ENCODE measurements around the gene LHFPL3. TPM values are rescaled to one million over a fixed set of nuclear protein-coding genes. Genes with fewer than 3 reads are reported as not detected.

The LHFPL3 gene
- polyA plus RNA-seq, 1 experiment: not detected

DNA sequence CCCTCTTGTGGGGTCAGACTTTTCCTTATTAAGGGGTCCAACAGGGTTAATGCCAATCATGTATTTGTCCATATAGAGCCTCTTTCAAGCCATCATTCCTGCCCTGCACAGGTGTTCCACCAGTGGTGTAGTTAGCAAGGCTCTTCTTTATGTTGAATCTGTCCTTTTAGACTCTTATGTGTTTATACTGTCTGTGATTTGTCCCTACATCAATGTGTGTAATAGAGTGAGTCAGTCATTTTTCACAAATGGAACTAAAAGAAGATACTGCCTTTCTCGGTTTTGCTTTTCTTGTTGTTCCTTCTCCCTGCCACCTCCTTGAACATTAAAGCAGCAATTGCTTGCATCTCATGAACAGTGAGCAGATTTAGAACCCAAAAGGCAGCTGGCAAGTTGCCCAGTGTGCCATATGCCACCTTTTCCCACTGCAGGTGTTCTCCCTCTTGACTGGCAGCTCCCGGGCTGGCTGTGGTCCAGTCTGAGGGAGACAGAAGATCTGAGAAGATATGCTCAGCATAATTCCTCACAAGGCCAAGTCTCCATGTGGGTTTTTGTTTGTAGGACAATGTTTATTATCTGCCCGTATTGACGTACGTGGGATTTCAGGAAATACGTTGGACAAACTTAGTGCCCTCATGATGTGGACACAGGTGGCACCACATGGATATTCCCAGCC is 154.1 kb downstream of the LHFPL3 start:
- POLR2A ChIA-PET: no interaction called here
- Histone ChIP-seq H3K4me3 (ENCODE audit: low read depth, low read length) (no peak overlapping the region), H3K36me3 (ENCODE audit: control insufficient read depth, insufficient read depth, low read length) (no peaks in the 10 kb centered on the region), H3K27me3 (ENCODE audit: control insufficient read depth, insufficient read depth, low read length) (no peaks in the 10 kb centered on the region)
- TF ChIP-seq, protein P1, sequence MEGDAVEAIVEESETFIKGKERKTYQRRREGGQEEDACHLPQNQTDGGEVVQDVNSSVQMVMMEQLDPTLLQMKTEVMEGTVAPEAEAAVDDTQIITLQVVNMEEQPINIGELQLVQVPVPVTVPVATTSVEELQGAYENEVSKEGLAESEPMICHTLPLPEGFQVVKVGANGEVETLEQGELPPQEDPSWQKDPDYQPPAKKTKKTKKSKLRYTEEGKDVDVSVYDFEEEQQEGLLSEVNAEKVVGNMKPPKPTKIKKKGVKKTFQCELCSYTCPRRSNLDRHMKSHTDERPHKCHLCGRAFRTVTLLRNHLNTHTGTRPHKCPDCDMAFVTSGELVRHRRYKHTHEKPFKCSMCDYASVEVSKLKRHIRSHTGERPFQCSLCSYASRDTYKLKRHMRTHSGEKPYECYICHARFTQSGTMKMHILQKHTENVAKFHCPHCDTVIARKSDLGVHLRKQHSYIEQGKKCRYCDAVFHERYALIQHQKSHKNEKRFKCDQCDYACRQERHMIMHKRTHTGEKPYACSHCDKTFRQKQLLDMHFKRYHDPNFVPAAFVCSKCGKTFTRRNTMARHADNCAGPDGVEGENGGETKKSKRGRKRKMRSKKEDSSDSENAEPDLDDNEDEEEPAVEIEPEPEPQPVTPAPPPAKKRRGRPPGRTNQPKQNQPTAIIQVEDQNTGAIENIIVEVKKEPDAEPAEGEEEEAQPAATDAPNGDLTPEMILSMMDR (IDR thresholded peaks at IDR 0.05; ENCODE audit: insufficient read depth, low read depth, low read length): no peak
- CTCF ChIA-PET: no interaction called here
- no peak for DNase-seq (ENCODE audit: low read depth)

DNA sequence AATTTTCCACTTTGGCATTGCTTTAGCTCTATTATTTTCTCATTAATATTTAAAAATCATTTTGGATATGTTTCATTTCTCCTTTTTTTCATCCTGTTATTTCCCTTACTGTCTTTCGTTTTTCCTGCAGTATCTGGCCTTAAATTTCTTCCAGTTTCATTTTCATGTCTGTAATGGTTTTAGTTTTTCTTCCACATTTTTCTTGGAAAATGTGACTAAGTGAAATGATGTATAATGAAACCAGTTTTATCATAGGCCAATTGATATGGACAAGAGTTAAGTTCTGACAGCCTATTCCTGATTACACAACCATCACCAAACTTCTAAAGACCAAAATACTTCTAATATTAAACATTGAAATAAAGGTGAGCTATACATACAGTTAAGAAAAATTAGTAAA is 158.5 kb downstream of the LHFPL3 start:
- no peak overlapping the region for H3K4me3 ChIP-seq (ENCODE audit: low read depth, low read length)
- no peaks in the 10 kb centered on the region for H3K36me3 ChIP-seq (ENCODE audit: control insufficient read depth, insufficient read depth, low read length)
- CTCF ChIA-PET: no interaction called here
- TF ChIP-seq, protein P1 (IDR thresholded peaks at IDR 0.05; ENCODE audit: insufficient read depth, low read depth, low read length): no peak
- POLR2A ChIA-PET: no interaction called here
- DNase-seq (ENCODE audit: low read depth): no peak
- no peaks in the 10 kb centered on the region for H3K27me3 ChIP-seq (ENCODE audit: control insufficient read depth, insufficient read depth, low read length)

DNA sequence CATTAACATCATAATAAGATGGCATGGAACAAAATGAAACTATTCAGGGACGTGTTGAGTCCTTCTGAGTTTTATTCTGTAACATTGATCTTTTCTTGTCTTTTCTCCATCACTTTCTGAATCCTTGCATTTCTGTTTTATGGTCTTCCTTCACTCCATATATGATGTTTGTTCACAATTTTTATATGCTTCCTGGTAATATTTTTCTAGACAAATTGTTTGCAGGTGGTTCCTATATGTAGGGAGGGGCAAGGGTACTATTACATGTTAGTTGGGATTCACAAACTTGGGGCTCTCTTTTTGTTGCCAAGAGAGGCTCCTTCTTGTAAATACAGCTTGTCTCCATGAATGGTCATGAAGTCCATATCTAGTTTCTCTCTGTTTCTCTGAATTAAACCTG is 159.2 kb downstream of the LHFPL3 start:
- CTCF ChIA-PET: no interaction called here

DNA sequence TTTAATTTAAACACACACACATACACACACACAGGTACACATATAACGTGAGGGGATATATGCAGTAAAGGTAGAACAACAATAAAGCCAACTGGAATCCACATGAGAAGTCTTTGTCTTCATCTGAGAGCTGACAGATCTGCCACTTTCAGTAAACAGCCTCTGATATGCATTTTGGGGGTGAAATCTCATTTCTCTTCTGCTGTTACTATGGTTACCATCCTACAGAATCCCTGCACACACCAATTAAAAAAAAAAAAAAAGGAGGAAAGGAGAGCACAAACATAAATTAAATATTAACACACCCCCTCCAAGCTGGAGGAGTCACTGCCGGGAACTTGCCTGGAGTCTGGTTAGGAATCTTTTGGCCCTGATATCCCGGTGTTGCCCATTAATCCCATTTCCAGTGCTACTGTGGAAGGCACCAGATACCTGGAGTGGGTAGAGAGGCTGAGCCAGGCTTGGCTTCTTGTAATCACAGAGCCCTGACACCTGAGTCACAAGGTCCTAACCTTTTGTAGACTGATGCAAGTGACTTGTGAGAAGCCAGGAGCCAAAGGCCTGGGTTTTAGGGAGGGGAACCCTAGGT is 169.1 kb downstream of the LHFPL3 start:
- Histone ChIP-seq H3K4me3 (ENCODE audit: low read depth, low read length) (no peak overlapping the region), H3K36me3 (ENCODE audit: control insufficient read depth, insufficient read depth, low read length) (no peaks in the 10 kb centered on the region), H3K27me3 (ENCODE audit: control insufficient read depth, insufficient read depth, low read length) (no peaks in the 10 kb centered on the region)
- CTCF ChIA-PET: no interaction called here
- TF ChIP-seq, protein P1 (IDR thresholded peaks at IDR 0.05; ENCODE audit: insufficient read depth, low read depth, low read length): no peak
- POLR2A ChIA-PET: no interaction called here
- DNase-seq (ENCODE audit: low read depth): no peak

More for the DNA sequence above, 159.2 kb downstream of the LHFPL3 start:
- Histone ChIP-seq H3K27me3 (ENCODE audit: control insufficient read depth, insufficient read depth, low read length) (no peaks in the 10 kb centered on the region), H3K4me3 (ENCODE audit: low read depth, low read length) (no peak overlapping the region), H3K36me3 (ENCODE audit: control insufficient read depth, insufficient read depth, low read length) (no peaks in the 10 kb centered on the region)
- POLR2A ChIA-PET: no interaction called here
- DNase-seq (ENCODE audit: low read depth): no peak
- TF ChIP-seq, protein P1 (IDR thresholded peaks at IDR 0.05; ENCODE audit: insufficient read depth, low read depth, low read length): no peak

DNA sequence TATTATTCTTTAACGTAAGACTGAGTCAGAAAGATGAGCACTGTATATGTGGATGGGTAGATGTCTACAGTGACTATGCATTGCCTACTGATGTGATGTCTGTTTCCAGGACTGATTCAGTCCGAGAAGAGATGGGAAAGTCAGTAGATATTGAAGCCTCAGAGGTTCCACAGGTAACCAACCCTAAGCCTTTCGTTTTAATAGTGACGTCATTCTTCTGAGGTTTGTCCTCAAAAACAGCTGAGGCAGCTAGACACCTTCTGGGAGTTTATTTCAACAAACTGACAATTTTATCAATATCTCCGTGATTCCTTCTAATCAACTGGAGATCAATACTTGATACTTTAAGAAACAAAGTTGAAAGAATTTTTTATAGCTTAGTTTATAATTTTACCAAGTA is 171.6 kb downstream of the LHFPL3 start:
- CTCF ChIA-PET: interaction anchor here (0.7 kb wide), 1 partner anchor 341 kb away, joined by 3 read pairs; no protein-coding TSS in a partner anchor
- H3K27me3 ChIP-seq (ENCODE audit: control insufficient read depth, insufficient read depth, low read length): no peaks in the 10 kb centered on the region
- no peaks in the 10 kb centered on the region for H3K36me3 ChIP-seq (ENCODE audit: control insufficient read depth, insufficient read depth, low read length)
- POLR2A ChIA-PET: no interaction called here
- H3K4me3 ChIP-seq (ENCODE audit: low read depth, low read length): no peak overlapping the region
- no peak for DNase-seq (ENCODE audit: low read depth)
- TF ChIP-seq, protein P1 (IDR thresholded peaks at IDR 0.05; ENCODE audit: insufficient read depth, low read depth, low read length): no peak
